H1 (cell line): Measurements from ENCODE around the gene SCARF1. TPM values are rescaled to one million over a fixed set of nuclear protein-coding genes. Genes with fewer than 3 reads are reported as not detected.

ENCODE experiments used
- CTCF ChIA-PET: fragments of 300-600 bp; sonication (Branson Sonifier 250); formaldehyde crosslinking; loops from one replicate; lab custom pipeline; 2021; ENCODE audit not compliant: partially characterized antibody; lab: Charles Lee
- POLR2A ChIA-PET: fragments of 300-600 bp; sonication (Branson Sonifier 250); formaldehyde crosslinking; loops from one replicate; lab custom pipeline; 2021; ENCODE audit warnings: inconsistent platforms; ENCODE audit not compliant: partially characterized antibody; lab: Charles Lee
- DNase-seq, 2 experiments: peaks; one replicate each; pipeline versions ENCODE4 v3.0.0 to v3.0.0-alpha.2; 2010 to 2022; ENCODE audit warnings: low spot score in 2 of 2, low read depth in 1 of 2, mixed read lengths in 1 of 2
- FAIRE-seq: peaks from 2 replicates; lab custom pipeline; 2011; peaks lifted over from hg19 to GRCh38; lab: Jason Lieb, UNC
- H2AFZ ChIP-seq: 2 replicates; pipeline ENCODE4 v1.8.1; 2012; ENCODE audit warnings: low read length, inconsistent platforms
- H2AK5ac ChIP-seq: 2 replicates; pipeline ENCODE4 v1.6.1; 2013; ENCODE audit warnings: low read depth, low read length
- H2BK120ac ChIP-seq: replicated peaks from 2 replicates; pipeline ENCODE3; 2013; ENCODE audit warnings: low read depth, low read length, inconsistent platforms
- H2BK12ac ChIP-seq: 2 replicates; pipeline ENCODE4 v1.6.1; 2013; ENCODE audit warnings: low read depth, low read length
- H2BK15ac ChIP-seq: 2 replicates; pipeline ENCODE4 v1.6.1; 2013; ENCODE audit warnings: low read length
- H2BK20ac ChIP-seq: 2 replicates; pipeline ENCODE4 v1.6.1; 2013; ENCODE audit warnings: low read length
- H2BK5ac ChIP-seq: 2 replicates; pipeline ENCODE4 v1.6.1; 2013; ENCODE audit warnings: low read depth, low read length
- H3K14ac ChIP-seq: 2 replicates; pipeline ENCODE4 v1.6.1; 2013; ENCODE audit warnings: inconsistent platforms; ENCODE audit not compliant: insufficient read length
- H3K18ac ChIP-seq: 2 replicates; pipeline ENCODE4 v1.6.1; 2013; ENCODE audit warnings: low read length; ENCODE audit errors: extremely low read depth
- H3K23ac ChIP-seq: 2 replicates; pipeline ENCODE4 v1.6.1; 2013; ENCODE audit warnings: inconsistent platforms; ENCODE audit not compliant: insufficient read length
- H3K23me2 ChIP-seq: 2 replicates; pipeline ENCODE4 v1.6.1; 2013; ENCODE audit warnings: low read depth, low read length
- H3K27ac ChIP-seq: 2 replicates; pipeline ENCODE4 v1.6.1; 2011; ENCODE audit warnings: low read depth, low read length, inconsistent platforms
- H3K27me3 ChIP-seq, 4 experiments: replicated peaks in 1 of 4; 1 replicate in 1 of 4; 2 replicates in 3 of 4; pipeline versions ENCODE4 v1.6.1 to v1.8.1; 2011 to 2013; ENCODE audit warnings: low read length in 3 of 4, mild to moderate bottlenecking in 3 of 4, inconsistent platforms in 2 of 4, mixed read lengths in 2 of 4, moderate library complexity in 1 of 4; ENCODE audit not compliant: control insufficient read depth in 3 of 4, insufficient read depth in 3 of 4; ENCODE audit errors: extremely low read depth in 1 of 4
- H3K36me3 ChIP-seq, 4 experiments: 2 replicates each; pipeline versions ENCODE4 v1.6.1 to v1.8.1; 2011 to 2013; ENCODE audit warnings: mild to moderate bottlenecking in 4 of 4, low read length in 3 of 4, moderate library complexity in 2 of 4, control low read depth in 1 of 4, inconsistent platforms in 1 of 4; ENCODE audit not compliant: insufficient read depth in 4 of 4, control insufficient read depth in 2 of 4
- H3K4ac ChIP-seq: replicated peaks from 2 replicates; pipeline ENCODE3; 2013; ENCODE audit warnings: low read length, low read depth, mixed read lengths, inconsistent platforms; ENCODE audit not compliant: insufficient read length
- H3K4me1 ChIP-seq, 4 experiments: replicated peaks in 1 of 4; 1 replicate in 1 of 4; 2 replicates in 3 of 4; pipeline versions ENCODE4 v1.6.1 to v1.8.1; 2011 to 2013; ENCODE audit warnings: low read length in 3 of 4, inconsistent platforms in 2 of 4, mixed read lengths in 1 of 4; ENCODE audit not compliant: insufficient read depth in 4 of 4, control insufficient read depth in 3 of 4
- H3K4me2 ChIP-seq, 2 experiments: 2 replicates each; pipeline versions ENCODE4 v1.6.1 to v1.8.1; 2011 to 2013; ENCODE audit warnings: low read depth in 2 of 2, low read length in 2 of 2, control low read depth in 1 of 2, inconsistent platforms in 1 of 2, mild to moderate bottlenecking in 1 of 2; ENCODE audit not compliant: insufficient read depth in 1 of 2
- H3K4me3 ChIP-seq, 4 experiments: fragments of 200-600, 300-600 bp in 1 of 4; sonication (generic), shearing (Covaris generic), sonication (Bioruptor Twin) in 1 of 4; 2 replicates each; pipeline versions ENCODE4 v1.5.1 to v1.8.1; 2011 to 2016; ENCODE audit warnings: low read length in 4 of 4, low read depth in 3 of 4, control low read depth in 2 of 4, inconsistent platforms in 2 of 4, mild to moderate bottlenecking in 2 of 4, mixed read lengths in 1 of 4, moderate library complexity in 1 of 4; ENCODE audit not compliant: insufficient read depth in 2 of 4; ENCODE audit errors: extremely low read depth in 1 of 4
- H3K56ac ChIP-seq: replicated peaks from 2 replicates; pipeline ENCODE3; 2013; ENCODE audit warnings: low read depth, mild to moderate bottlenecking, mixed read lengths, low read length, inconsistent platforms; ENCODE audit not compliant: insufficient read length
- H3K79me1 ChIP-seq: 2 replicates; pipeline ENCODE4 v1.6.1; 2013; ENCODE audit warnings: low read depth, low read length, control low read depth
- H3K79me2 ChIP-seq, 2 experiments: 2 replicates each; pipeline versions ENCODE4 v1.6.1 to v1.8.1; 2012 to 2013; ENCODE audit warnings: low read length in 2 of 2, mild to moderate bottlenecking in 2 of 2, inconsistent platforms in 1 of 2; ENCODE audit not compliant: insufficient read depth in 2 of 2, control insufficient read depth in 1 of 2
- H3K9ac ChIP-seq, 4 experiments: replicated peaks in 1 of 4; 1 replicate in 1 of 4; 2 replicates in 3 of 4; pipeline versions ENCODE4 v1.6.1 to v1.8.1; 2011 to 2013; ENCODE audit warnings: low read depth in 3 of 4, low read length in 3 of 4, control low read depth in 2 of 4, mild to moderate bottlenecking in 2 of 4, moderate library complexity in 2 of 4, inconsistent platforms in 1 of 4; ENCODE audit errors: extremely low read depth in 1 of 4
- H3K9me3 ChIP-seq, 2 experiments: 2 replicates each; pipeline versions ENCODE4 v1.6.1 to v1.8.1; 2012 to 2013; ENCODE audit warnings: mild to moderate bottlenecking in 2 of 2, moderate library complexity in 2 of 2, control low read depth in 1 of 2, inconsistent platforms in 1 of 2, low read depth in 1 of 2, low read length in 1 of 2, mixed read lengths in 1 of 2; ENCODE audit not compliant: insufficient read depth in 2 of 2
- H4K20me1 ChIP-seq, 2 experiments: replicated peaks in 1 of 2; 2 replicates each; pipeline versions ENCODE3 to v1.8.1; 2011 to 2013; ENCODE audit warnings: inconsistent platforms in 2 of 2, low read length in 2 of 2, mild to moderate bottlenecking in 1 of 2; ENCODE audit not compliant: insufficient read depth in 2 of 2, control insufficient read depth in 1 of 2
- H4K5ac ChIP-seq: 2 replicates; pipeline ENCODE4 v1.6.1; 2013; ENCODE audit warnings: low read length, low read depth, mixed read lengths, inconsistent platforms; ENCODE audit not compliant: insufficient read length
- H4K8ac ChIP-seq: 2 replicates; pipeline ENCODE4 v1.8.0; 2013; ENCODE audit warnings: mild to moderate bottlenecking, moderate library complexity, low read length, inconsistent platforms; ENCODE audit not compliant: insufficient read depth; ENCODE audit errors: extremely low read depth
- H4K91ac ChIP-seq: replicated peaks from 2 replicates; pipeline ENCODE3; 2013; ENCODE audit warnings: low read length, mixed read lengths, inconsistent platforms; ENCODE audit not compliant: insufficient read length
- CBX8 ChIP-seq: fragments of 300-800, 300-1000 bp; sonication (generic); IDR thresholded peaks from 2 replicates; pipeline ENCODE4 v1.7.1; 2016; ENCODE audit warnings: low read depth, low read length, borderline replicate concordance
- CEBPB ChIP-seq: IDR thresholded peaks from 2 replicates; pipeline ENCODE4 v1.6.1; 2012; ENCODE audit warnings: low read depth, low read length
- HDAC6 ChIP-seq: IDR thresholded peaks from one replicate; pipeline ENCODE4 v1.7.1; 2012; ENCODE audit warnings: low read depth, mild to moderate bottlenecking, inconsistent platforms, low read length, moderate library complexity
- NANOG ChIP-seq: IDR thresholded peaks from 2 replicates; pipeline ENCODE4 v1.6.1; 2011; ENCODE audit warnings: low read length, low read depth, mild to moderate bottlenecking, inconsistent platforms; ENCODE audit not compliant: insufficient read depth, poor library complexity, severe bottlenecking
- POU5F1 ChIP-seq: IDR thresholded peaks from 2 replicates; pipeline ENCODE4 v1.6.1; 2011; ENCODE audit warnings: low read depth, mild to moderate bottlenecking, low read length, moderate library complexity
- RBBP5 ChIP-seq: IDR thresholded peaks from 2 replicates; pipeline ENCODE4 v1.7.1; 2012; ENCODE audit warnings: low read depth, mild to moderate bottlenecking, inconsistent platforms, low read length, moderate library complexity, borderline replicate concordance
- RFX5 ChIP-seq: IDR thresholded peaks from 2 replicates; pipeline ENCODE4 v1.6.1; 2011; ENCODE audit warnings: low read depth, low read length, improper control_type of control experiment, borderline replicate concordance
- TAF1 ChIP-seq: IDR thresholded peaks from 2 replicates; pipeline ENCODE4 v1.6.1; 2011; ENCODE audit warnings: mild to moderate bottlenecking, low read depth, low read length
- TCF12 ChIP-seq: IDR thresholded peaks from 2 replicates; pipeline ENCODE4 v1.6.1; 2011; ENCODE audit warnings: low read depth, mild to moderate bottlenecking, low read length
- ZNF274 ChIP-seq: IDR thresholded peaks from 2 replicates; pipeline ENCODE4 v1.7.0; 2012; ENCODE audit warnings: low read length, borderline replicate concordance; ENCODE audit errors: extremely low read depth
- WGBS, 2 experiments: shearing (Covaris generic) in 1 of 2; methylation state at CpG; one replicate each; pipeline versions ENCODE4 v1.1.6 to v1.1.7; 2013 to 2015; ENCODE audit warnings: low lambda C conversion rate in 2 of 2, mixed read lengths in 2 of 2, inconsistent platforms in 1 of 2, low coverage in 1 of 2, missing lambda C conversion rate in 1 of 2; ENCODE audit not compliant: insufficient replicate concordance in 2 of 2, insufficient coverage in 1 of 2, insufficient read length in 1 of 2; ENCODE audit errors: extremely low coverage in 1 of 2, missing lambda C conversion rate in 1 of 2; 5-methylcytosine and 5-hydroxymethylcytosine counted together
- polyA plus RNA-seq, 7 experiments: library from polyadenylated mRNA; depleted of rRNA in 3 of 7; stranded (reverse) in 5 of 7; unstranded in 2 of 7; fragments of >200 nt in 5 of 7; fragments of 200-250 nt in 2 of 7; gene quantifications; 1 replicate in 5 of 7; 2 replicates in 1 of 7; 4 replicates in 1 of 7; pipeline versions ENCODE4 v1.2.1 to v1.2.3, GENCODE V29; 2011 to 2013; ENCODE audit warnings: missing spikeins in 2 of 7, mixed read lengths in 2 of 7
- total RNA-seq: library from RNA; stranded (reverse); fragmentation: NEBNext Ultra II Directional; extraction: Animal tissue kit (Norgen Biotek cat#: 25700); gene quantifications from 2 replicates; pipeline ENCODE4 v1.2.1, GENCODE V29; 2021
- TF ChIP-seq, protein P1 (sequence below): IDR thresholded peaks from 2 replicates; pipeline ENCODE4 v1.6.1; 2012; ENCODE audit warnings: low read length, inconsistent platforms

The SCARF1 gene
- total and polyA plus RNA-seq, 2 of the 8 experiments (the other 6 are each of a cell fraction or from before 2014, with no cell fraction given): 1.1 to 1.6 TPM

DNA sequence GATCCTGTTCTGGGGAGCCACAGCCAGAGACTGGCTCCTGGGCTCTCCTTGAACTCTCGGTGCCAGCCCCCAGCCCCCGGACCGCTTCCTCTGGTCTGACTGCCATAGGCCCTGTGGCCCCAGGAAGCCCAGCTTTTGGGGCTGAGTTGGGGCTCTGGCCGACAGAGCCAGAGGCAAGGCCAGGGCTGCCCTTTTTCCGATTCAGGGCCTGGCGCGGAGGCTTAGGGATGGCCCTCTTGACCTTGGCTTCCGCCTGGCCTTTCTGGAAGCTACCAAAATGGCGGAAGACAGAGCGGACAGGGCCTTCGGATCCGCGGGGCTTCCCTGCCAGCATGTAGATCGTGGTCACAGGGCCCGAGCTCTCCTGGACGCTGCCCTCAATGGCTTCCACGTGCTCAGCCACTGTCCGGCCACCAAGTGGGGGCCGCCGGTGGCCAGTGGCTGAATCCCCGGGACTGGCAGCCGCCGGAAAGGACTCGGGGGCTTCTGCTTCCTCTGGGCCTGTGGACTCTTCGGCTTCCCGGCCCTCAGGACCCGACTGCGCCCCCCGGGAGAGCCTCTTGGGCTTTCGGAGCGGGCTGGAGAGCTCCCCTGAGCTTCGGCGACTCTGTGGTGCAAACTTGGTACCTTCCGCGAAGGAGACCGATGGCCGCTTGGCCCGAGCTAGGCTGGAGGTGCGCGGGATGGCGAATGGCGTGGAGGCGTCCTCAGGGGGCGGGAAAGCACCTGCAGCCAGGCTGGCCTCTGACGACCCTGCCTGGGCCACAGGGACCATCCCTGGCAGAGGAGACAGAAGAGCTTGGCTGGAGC is 10.5 kb downstream of the SCARF1 start:
- no peak overlapping the region for H3K27ac ChIP-seq
- H3K79me1 ChIP-seq: no peaks in the 10 kb centered on the region
- H3K9ac ChIP-seq: no peak overlapping the region
- no peak overlapping the region for H2BK12ac ChIP-seq
- no peaks in the 10 kb centered on the region for H3K23me2 ChIP-seq
- H3K79me2 ChIP-seq: no peaks in the 10 kb centered on the region
- CTCF ChIA-PET: interaction anchor here (0.7 to 14.5 kb wide), 5 partner anchors 9 to 302 kb away, joined by 3 to 146 read pairs (median 4); no protein-coding TSS in a partner anchor
- H3K4me2 ChIP-seq: no peak overlapping the region
- FAIRE-seq (no peak), DNase-seq (no peak)
- no peak overlapping the region for H4K91ac ChIP-seq
- no peak overlapping the region for H4K8ac ChIP-seq
- H3K4ac ChIP-seq: no peak overlapping the region
- H3K9me3 ChIP-seq: no peaks in the 10 kb centered on the region
- peaks cover 0 to 16% (median 4%) of the 10 kb centered on the region in 4 experiments; a peak in 4 of 7 replicates for H3K4me1 ChIP-seq
- no peak overlapping the region for H3K18ac ChIP-seq
- no peak overlapping the region for H2BK20ac ChIP-seq
- H3K36me3 ChIP-seq: 0 out of 8 replicates have a peak, but pooled peaks cover 0 to 2% (median 0%) of the 10 kb centered on the region in 4 experiments
- H2BK120ac ChIP-seq: no peak overlapping the region
- H2BK15ac ChIP-seq: no peak overlapping the region
- no peak overlapping the region for H2AFZ ChIP-seq
- no peak overlapping the region for H3K14ac ChIP-seq
- H4K20me1 ChIP-seq: no peaks in the 10 kb centered on the region
- no peaks in the 10 kb centered on the region; a peak in 1 of 7 replicates for H3K27me3 ChIP-seq
- POLR2A ChIA-PET: no interaction called here
- 95% methylated on average over 45 of the region's 45 CpGs; no CpG with 5 or more reads in 1 of the 2 experiments for WGBS, 2 experiments
- H2AK5ac ChIP-seq: no peak overlapping the region
- H3K4me3 ChIP-seq: no peak overlapping the region
- no peak overlapping the region for H3K56ac ChIP-seq
- H2BK5ac ChIP-seq: no peak overlapping the region
- H3K23ac ChIP-seq: no peak overlapping the region
- H4K5ac ChIP-seq: no peak overlapping the region
- TF ChIP-seq TCF12 (no peak), CEBPB (no peak), RBBP5 (no peak), RFX5 (no peak), CBX8 (no peak), POU5F1 (no peak), NANOG (no peak), ZNF274 (no peak), HDAC6 (no peak), TAF1 (no peak)
- TF ChIP-seq, protein P1, sequence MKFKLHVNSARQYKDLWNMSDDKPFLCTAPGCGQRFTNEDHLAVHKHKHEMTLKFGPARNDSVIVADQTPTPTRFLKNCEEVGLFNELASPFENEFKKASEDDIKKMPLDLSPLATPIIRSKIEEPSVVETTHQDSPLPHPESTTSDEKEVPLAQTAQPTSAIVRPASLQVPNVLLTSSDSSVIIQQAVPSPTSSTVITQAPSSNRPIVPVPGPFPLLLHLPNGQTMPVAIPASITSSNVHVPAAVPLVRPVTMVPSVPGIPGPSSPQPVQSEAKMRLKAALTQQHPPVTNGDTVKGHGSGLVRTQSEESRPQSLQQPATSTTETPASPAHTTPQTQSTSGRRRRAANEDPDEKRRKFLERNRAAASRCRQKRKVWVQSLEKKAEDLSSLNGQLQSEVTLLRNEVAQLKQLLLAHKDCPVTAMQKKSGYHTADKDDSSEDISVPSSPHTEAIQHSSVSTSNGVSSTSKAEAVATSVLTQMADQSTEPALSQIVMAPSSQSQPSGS: no peak
